Liver (tissue), 3 donors: ENCODE measurements around the gene LPAR1.

ENCODE experiments used
- RAD21 ChIP-seq, 2 donors: IDR thresholded peaks; 2 replicates each; pipeline ENCODE4 v1.6.1; 2016; ENCODE audit warnings: antibody characterized with exemption in 2 of 2, mild to moderate bottlenecking in 2 of 2
- TF ChIP-seq, protein P1 (sequence below): fragments of 150-350 bp; IDR thresholded peaks from 2 replicates; pipeline ENCODE4 v1.5.1; 2017; ENCODE audit warnings: improper control_type of control experiment, low read depth, low read length; ENCODE audit not compliant: missing input control
- donor health status: healthy.
- donor health status: healthy.

GRCh38 chr9:110874963-110875674 lies 163.2 kb downstream of the LPAR1 start:
- TF ChIP-seq RAD21 (IDR thresholded peaks at IDR 0.05), result peak in 1 of 2 donors; percentile 27
- TF ChIP-seq, protein P1, sequence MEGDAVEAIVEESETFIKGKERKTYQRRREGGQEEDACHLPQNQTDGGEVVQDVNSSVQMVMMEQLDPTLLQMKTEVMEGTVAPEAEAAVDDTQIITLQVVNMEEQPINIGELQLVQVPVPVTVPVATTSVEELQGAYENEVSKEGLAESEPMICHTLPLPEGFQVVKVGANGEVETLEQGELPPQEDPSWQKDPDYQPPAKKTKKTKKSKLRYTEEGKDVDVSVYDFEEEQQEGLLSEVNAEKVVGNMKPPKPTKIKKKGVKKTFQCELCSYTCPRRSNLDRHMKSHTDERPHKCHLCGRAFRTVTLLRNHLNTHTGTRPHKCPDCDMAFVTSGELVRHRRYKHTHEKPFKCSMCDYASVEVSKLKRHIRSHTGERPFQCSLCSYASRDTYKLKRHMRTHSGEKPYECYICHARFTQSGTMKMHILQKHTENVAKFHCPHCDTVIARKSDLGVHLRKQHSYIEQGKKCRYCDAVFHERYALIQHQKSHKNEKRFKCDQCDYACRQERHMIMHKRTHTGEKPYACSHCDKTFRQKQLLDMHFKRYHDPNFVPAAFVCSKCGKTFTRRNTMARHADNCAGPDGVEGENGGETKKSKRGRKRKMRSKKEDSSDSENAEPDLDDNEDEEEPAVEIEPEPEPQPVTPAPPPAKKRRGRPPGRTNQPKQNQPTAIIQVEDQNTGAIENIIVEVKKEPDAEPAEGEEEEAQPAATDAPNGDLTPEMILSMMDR, result no peak
